Lower leg skin (tissue), 4 donors: Measurements from ENCODE around the gene EPHA2. TPM values are rescaled to one million over a fixed set of nuclear protein-coding genes. Genes with fewer than 3 reads are reported as not detected.

Experiments
- DNase-seq, 2 donors: peaks; one replicate each; pipeline ENCODE4 v3.0.0-alpha.2; 2019; ENCODE audit warnings: low spot score in 2 of 2
- H3K4me3 ChIP-seq: fragments of 200-600 bp; sonication (generic); 2 replicates; pipeline ENCODE4 v1.5.1; 2017; ENCODE audit warnings: mild to moderate bottlenecking, low read depth; ENCODE audit not compliant: poor library complexity, severe bottlenecking
- POLR2A ChIP-seq, 2 donors: fragments of 450-650 bp; IDR thresholded peaks; one replicate each; pipeline ENCODE4 v1.6.1; 2016 to 2017; ENCODE audit warnings: antibody characterized with exemption in 2 of 2, mild to moderate bottlenecking in 1 of 2, moderate library complexity in 1 of 2
- WGBS, 2 donors: methylation state at CpG; one replicate each; pipeline ENCODE4 v1.1.5; 2018; 5-methylcytosine and 5-hydroxymethylcytosine counted together
- intact Hi-C: fragments of 100-400 bp; cut with DNase I; formaldehyde crosslinking; loops from one replicate; pipeline ENCODE4 v1.15.0; 2023; ENCODE audit warnings: low total_unique reads
- total RNA-seq, 4 donors: library from RNA; depleted of rRNA; stranded (reverse); fragments of >200 nt; gene quantifications; one replicate each; pipeline ENCODE4 v1.1.0, GENCODE V29; 2016
- TF ChIP-seq, protein P1 (sequence below), 3 donors: fragments of 450-650 bp; IDR thresholded peaks; one replicate each; pipeline ENCODE4 v1.5.1; 2016; ENCODE audit warnings: antibody characterized with exemption in 3 of 3, mild to moderate bottlenecking in 3 of 3, moderate library complexity in 2 of 3

The EPHA2 gene
- total RNA-seq, 4 donors from 2014 or later: 63.6 to 83.8 (median 68.8) TPM

- WGBS, 2 donors: 19 to 29% methylated on average over 16 of the region's 16 CpGs
- DNase-seq: no peak
- intact Hi-C loops: no loop called here
- H3K4me3 ChIP-seq: no peak overlapping the region
- TF ChIP-seq, protein P1, sequence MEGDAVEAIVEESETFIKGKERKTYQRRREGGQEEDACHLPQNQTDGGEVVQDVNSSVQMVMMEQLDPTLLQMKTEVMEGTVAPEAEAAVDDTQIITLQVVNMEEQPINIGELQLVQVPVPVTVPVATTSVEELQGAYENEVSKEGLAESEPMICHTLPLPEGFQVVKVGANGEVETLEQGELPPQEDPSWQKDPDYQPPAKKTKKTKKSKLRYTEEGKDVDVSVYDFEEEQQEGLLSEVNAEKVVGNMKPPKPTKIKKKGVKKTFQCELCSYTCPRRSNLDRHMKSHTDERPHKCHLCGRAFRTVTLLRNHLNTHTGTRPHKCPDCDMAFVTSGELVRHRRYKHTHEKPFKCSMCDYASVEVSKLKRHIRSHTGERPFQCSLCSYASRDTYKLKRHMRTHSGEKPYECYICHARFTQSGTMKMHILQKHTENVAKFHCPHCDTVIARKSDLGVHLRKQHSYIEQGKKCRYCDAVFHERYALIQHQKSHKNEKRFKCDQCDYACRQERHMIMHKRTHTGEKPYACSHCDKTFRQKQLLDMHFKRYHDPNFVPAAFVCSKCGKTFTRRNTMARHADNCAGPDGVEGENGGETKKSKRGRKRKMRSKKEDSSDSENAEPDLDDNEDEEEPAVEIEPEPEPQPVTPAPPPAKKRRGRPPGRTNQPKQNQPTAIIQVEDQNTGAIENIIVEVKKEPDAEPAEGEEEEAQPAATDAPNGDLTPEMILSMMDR (IDR thresholded peaks at IDR 0.05): no peak
- TF ChIP-seq POLR2A (IDR thresholded peaks at IDR 0.05): no peak
These were observed 14.1 kb downstream of the EPHA2 start for GRCh38 chr1:16141573-16142336.

GRCh38 chr1:16140068-16140596 is 15.7 kb downstream of the EPHA2 start:
- DNase-seq: no peak
- intact Hi-C loops: no loop called here
- TF ChIP-seq POLR2A (IDR thresholded peaks at IDR 0.05): no peak
- TF ChIP-seq, protein P1 (IDR thresholded peaks at IDR 0.05): no peak
- H3K4me3 ChIP-seq: no peak overlapping the region
- WGBS, 2 donors: 93 to 95% methylated on average over 7 of the region's 7 CpGs

GRCh38 chr1:16139473-16139962 is 16.4 kb downstream of the EPHA2 start:
- 54 to 58% methylated on average over 3 of the region's 3 CpGs for WGBS, 2 donors
- intact Hi-C loops: no loop called here
- TF ChIP-seq, protein P1 (IDR thresholded peaks at IDR 0.05): no peak
- TF ChIP-seq POLR2A (IDR thresholded peaks at IDR 0.05): no peak
- no peak overlapping the region for H3K4me3 ChIP-seq
- no peak for DNase-seq

DNA sequence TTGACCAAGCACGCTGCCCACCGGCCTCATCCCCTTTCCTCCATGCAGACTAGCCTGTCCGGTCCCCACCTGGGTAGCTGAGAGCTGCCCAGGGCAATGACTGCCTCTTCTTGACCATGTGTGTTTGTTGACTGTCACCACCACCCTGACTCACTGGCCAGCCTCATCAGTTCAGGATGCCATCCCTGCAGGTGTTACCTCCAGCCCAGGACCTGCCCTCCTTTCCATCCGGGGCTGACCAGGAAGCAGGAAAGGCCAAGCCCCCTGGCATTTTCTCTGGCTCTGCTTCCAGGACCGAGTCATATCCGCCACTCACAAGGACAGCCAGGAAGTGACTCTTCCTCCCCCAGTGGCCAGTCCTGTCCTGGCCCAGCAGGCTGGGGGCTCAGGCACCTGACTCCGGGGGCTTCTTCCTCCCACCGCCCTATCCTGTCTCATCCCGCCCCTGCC is 17.1 kb downstream of the EPHA2 start:
- TF ChIP-seq, protein P1 (IDR thresholded peaks at IDR 0.05): no peak
- TF ChIP-seq POLR2A (IDR thresholded peaks at IDR 0.05): no peak
- H3K4me3 ChIP-seq: no peak overlapping the region
- intact Hi-C loops: no loop called here
- 79% methylated on average over 9 of the region's 9 CpGs for WGBS, 2 donors
- DNase-seq: no peak

GRCh38 chr1:16137890-16138467 is 17.9 kb downstream of the EPHA2 start:
- TF ChIP-seq, protein P1 (IDR thresholded peaks at IDR 0.05): no peak
- no peak for TF ChIP-seq POLR2A (IDR thresholded peaks at IDR 0.05)
- DNase-seq: no peak
- 91 to 93% methylated on average over 26 of the region's 31 CpGs for WGBS, 2 donors
- intact Hi-C loops: no loop called here
- no peak overlapping the region for H3K4me3 ChIP-seq
